ENCODE results near the gene RNF144A.

GRCh38 chr2:7035884-7036283 is 118.7 kb downstream of the RNF144A start:
- TF ChIP-seq CTCF (IDR thresholded peaks at IDR 0.05 in 2 of 3, conservative IDR thresholded peaks at IDR 0.05 in 1 of 3; ENCODE audit: borderline replicate concordance in 1 of 3, insufficient read depth in 1 of 3, low read depth in 2 of 3, low read length in 2 of 3) (no peak), POLR2AphosphoS5 (IDR thresholded peaks at IDR 0.05; ENCODE audit: low read depth, low read length) (no peak), POLR2A (IDR thresholded peaks at IDR 0.05; ENCODE audit: borderline replicate concordance, extremely low read depth, insufficient read depth, insufficient read length) (no peak), EZH2phosphoT487 (IDR thresholded peaks at IDR 0.05; ENCODE audit: borderline replicate concordance) (no peak), EZH2 (IDR thresholded peaks at IDR 0.05) (no peak), YY1 (IDR thresholded peaks at IDR 0.05; ENCODE audit: extremely low read depth, insufficient replicate concordance, low read depth, low read length) (no peak), ELF1 (IDR thresholded peaks at IDR 0.05; ENCODE audit: borderline replicate concordance, low read depth) (no peak), REST (IDR thresholded peaks at IDR 0.05; ENCODE audit: low read depth) (no peak), ZBTB33 (IDR thresholded peaks at IDR 0.05; ENCODE audit: extremely low read depth, insufficient replicate concordance, low read length) (no peak), CEBPB (IDR thresholded peaks at IDR 0.05; ENCODE audit: low read depth) (no peak)
- TF ChIP-seq, protein P1, sequence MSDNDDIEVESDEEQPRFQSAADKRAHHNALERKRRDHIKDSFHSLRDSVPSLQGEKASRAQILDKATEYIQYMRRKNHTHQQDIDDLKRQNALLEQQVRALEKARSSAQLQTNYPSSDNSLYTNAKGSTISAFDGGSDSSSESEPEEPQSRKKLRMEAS (IDR thresholded peaks at IDR 0.05), result no peak

All from HCT116 (cell line).